ENCODE measurements around the gene MYO1A. TPM values are rescaled to one million over a fixed set of nuclear protein-coding genes. Genes with fewer than 3 reads are reported as not detected.
A peak's percentile ranks its signal among the peaks of the same experiment; 100 is the strongest.

Gene MYO1A
- polyA plus RNA-seq, 1 of the 3 experiments (the other 2 are of a cell fraction): not detected

DNA sequence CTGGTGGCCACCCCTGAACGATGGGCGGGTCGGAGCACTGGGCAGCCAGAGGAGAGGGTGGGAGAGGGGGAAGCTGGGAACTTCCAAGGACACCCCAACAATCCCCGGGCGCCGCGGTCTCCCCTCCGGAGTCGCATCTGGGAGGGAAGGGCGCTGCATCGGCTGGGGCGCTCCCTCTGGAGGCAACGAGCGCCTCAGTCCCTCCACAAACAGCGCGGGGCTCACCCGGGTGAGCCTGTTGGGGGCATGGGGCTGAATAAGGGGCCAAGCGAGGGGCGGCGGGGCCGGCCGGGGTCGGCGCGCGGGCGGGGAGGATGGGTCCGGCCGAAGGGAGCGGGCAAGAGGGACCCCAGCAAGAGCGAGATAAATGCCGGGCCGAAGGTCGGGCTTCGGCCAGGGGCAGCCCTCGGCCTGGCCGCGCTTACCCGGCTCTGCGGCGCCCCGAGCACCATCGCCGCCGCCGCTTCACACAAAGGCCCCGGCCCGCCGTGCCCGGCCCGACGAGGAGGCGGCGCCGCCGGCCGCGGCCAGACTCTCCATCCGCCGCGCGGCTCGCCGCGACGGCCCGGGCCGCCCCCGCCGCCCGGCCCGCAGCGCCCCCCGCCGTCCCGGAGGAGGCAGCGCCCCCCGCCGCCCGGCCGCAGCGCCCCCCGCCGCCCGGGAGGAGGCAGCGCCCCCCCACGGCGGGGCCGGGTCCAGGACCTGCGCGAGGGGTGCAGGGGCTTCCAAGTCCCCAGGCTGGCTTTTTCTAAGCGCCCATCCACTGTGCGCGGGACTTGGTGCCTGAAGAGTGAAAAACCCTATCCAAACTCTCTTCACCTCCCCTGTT is 43.7 kb downstream of the MYO1A start, which contains the start of gene ZBTB39 (continued):
- no peak for TF ChIP-seq TEAD4 (IDR thresholded peaks at IDR 0.05; ENCODE audit: borderline replicate concordance, insufficient read depth)
- no peak for TF ChIP-seq RXRA (IDR thresholded peaks at IDR 0.05; ENCODE audit: borderline replicate concordance, low read depth)
- TF ChIP-seq ELF1 (IDR thresholded peaks at IDR 0.05): no peak
- TF ChIP-seq YY1 (IDR thresholded peaks at IDR 0.05; ENCODE audit: low read depth): no peak
- TF ChIP-seq GABPA (IDR thresholded peaks at IDR 0.05; ENCODE audit: low read depth): peak; percentile 26; the same call in 1 of the 2 replicates
- no peak for TF ChIP-seq FOXJ3 (CRISPR knock-in tag; IDR thresholded peaks at IDR 0.05)
- TF ChIP-seq, protein P1, sequence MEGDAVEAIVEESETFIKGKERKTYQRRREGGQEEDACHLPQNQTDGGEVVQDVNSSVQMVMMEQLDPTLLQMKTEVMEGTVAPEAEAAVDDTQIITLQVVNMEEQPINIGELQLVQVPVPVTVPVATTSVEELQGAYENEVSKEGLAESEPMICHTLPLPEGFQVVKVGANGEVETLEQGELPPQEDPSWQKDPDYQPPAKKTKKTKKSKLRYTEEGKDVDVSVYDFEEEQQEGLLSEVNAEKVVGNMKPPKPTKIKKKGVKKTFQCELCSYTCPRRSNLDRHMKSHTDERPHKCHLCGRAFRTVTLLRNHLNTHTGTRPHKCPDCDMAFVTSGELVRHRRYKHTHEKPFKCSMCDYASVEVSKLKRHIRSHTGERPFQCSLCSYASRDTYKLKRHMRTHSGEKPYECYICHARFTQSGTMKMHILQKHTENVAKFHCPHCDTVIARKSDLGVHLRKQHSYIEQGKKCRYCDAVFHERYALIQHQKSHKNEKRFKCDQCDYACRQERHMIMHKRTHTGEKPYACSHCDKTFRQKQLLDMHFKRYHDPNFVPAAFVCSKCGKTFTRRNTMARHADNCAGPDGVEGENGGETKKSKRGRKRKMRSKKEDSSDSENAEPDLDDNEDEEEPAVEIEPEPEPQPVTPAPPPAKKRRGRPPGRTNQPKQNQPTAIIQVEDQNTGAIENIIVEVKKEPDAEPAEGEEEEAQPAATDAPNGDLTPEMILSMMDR (IDR thresholded peaks at IDR 0.05): peak; percentile 69
- TF ChIP-seq, protein P2, sequence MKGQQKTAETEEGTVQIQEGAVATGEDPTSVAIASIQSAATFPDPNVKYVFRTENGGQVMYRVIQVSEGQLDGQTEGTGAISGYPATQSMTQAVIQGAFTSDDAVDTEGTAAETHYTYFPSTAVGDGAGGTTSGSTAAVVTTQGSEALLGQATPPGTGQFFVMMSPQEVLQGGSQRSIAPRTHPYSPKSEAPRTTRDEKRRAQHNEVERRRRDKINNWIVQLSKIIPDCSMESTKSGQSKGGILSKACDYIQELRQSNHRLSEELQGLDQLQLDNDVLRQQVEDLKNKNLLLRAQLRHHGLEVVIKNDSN (IDR thresholded peaks at IDR 0.05; ENCODE audit: borderline replicate concordance, low read depth): no peak
- TF ChIP-seq CHD2 (IDR thresholded peaks at IDR 0.05; ENCODE audit: low read length, partially characterized antibody): no peak
- 0 out of 2 replicates have a peak, but pooled peaks have one; percentile 9 for TF ChIP-seq NRF1 (IDR thresholded peaks at IDR 0.05; ENCODE audit: low read depth, low read length)
- TF ChIP-seq NFIC (IDR thresholded peaks at IDR 0.05; ENCODE audit: borderline replicate concordance): no peak
- no peak for TF ChIP-seq SMC3 (IDR thresholded peaks at IDR 0.05; ENCODE audit: low read depth, low read length)
- peak; percentile 33; the same call in 1 of the 2 replicates for TF ChIP-seq TAF1 (IDR thresholded peaks at IDR 0.05; ENCODE audit: borderline replicate concordance, low read depth, low read length)
- TF ChIP-seq RAD21 (IDR thresholded peaks at IDR 0.05; ENCODE audit: low read length): no peak
- TF ChIP-seq MEF2A (IDR thresholded peaks at IDR 0.05; ENCODE audit: borderline replicate concordance, low read depth): no peak
- no peak for TF ChIP-seq EP300 (IDR thresholded peaks at IDR 0.05; ENCODE audit: borderline replicate concordance in 1 of 2, low read depth in 1 of 2, low read length in 1 of 2)
- 0 out of 2 replicates have a peak, but pooled peaks have one; percentile 49 for TF ChIP-seq FOXM1 (IDR thresholded peaks at IDR 0.05; ENCODE audit: low read depth)
- TF ChIP-seq FOSL2 (IDR thresholded peaks at IDR 0.05; ENCODE audit: borderline replicate concordance, low read depth): no peak

DNA sequence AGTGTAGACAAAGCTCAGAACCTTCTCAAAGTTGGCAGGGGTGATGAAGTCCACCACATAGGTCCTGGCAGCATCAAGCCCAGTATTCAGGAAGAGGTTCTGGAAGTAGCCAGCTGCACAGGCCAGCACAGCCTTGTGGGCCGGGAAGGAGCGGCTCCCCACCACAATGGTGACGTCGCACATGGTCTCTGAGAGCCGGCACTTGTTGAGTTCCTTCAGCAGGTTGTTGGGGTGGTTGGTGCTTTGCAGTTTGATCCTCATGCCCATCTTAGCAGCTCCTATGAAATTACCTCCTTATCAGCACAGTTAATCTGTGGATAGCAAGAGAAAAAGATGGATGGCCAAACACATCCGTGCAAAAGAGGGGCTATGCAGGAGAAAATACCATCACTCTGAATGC is 45.3 kb downstream of the MYO1A start:
- 86% methylated on average over 6 of the region's 6 CpGs for WGBS (ENCODE audit: low lambda C conversion rate)
- peak overlapping the region; percentile 94 for H3K4me2 ChIP-seq
- POLR2A ChIA-PET: interaction anchor here (1.2 kb wide), 1 partner anchor 374 kb away, joined by 3 read pairs; no protein-coding TSS in a partner anchor
- H3F3A ChIP-seq (replicated peaks; ENCODE audit: insufficient read depth): no peaks in the 10 kb centered on the region
- peaks cover 24 to 51% of the 10 kb centered on the region in 2 experiments for H3K36me3 ChIP-seq (replicated peaks in 1 of 2; ENCODE audit: control insufficient read depth in 1 of 2, insufficient read depth in 2 of 2, low read length in 1 of 2)
- no peaks in the 10 kb centered on the region for H3K27me3 ChIP-seq (ENCODE audit: insufficient read depth)
- peak overlapping the region in 1 of 2 experiments; percentile 100; a peak in 1 of 4 replicates for H3K4me3 ChIP-seq (ENCODE audit: low read depth in 2 of 2, low read length in 1 of 2)
- H3K9ac ChIP-seq: no peak overlapping the region
- no peak overlapping the region for H2AFZ ChIP-seq (ENCODE audit: low read depth)
- no peak overlapping the region for H3K27ac ChIP-seq (ENCODE audit: low read depth in 2 of 2, low read length in 1 of 2)
- CTCF ChIA-PET: interaction anchor here (0.8 to 15.0 kb wide), 14 partner anchors 15 to 459 kb away, joined by 3 to 257 read pairs (median 18); partner anchors contain the start of genes HSD17B6, MYO1A, STAT6 and TAC3
- no peak for DNase-seq
- no peaks in the 10 kb centered on the region for H3K9me3 ChIP-seq
- peaks cover 25% of the 10 kb centered on the region for H4K20me1 ChIP-seq (ENCODE audit: insufficient read depth)
- no peaks in the 10 kb centered on the region for H3K9me2 ChIP-seq
- H3K4me1 ChIP-seq (ENCODE audit: control insufficient read depth in 1 of 2, insufficient read depth in 2 of 2, low read depth in 1 of 2, low read length in 1 of 2): peaks cover 6 to 14% of the 10 kb centered on the region in 2 experiments; a peak in 3 of 4 replicates
- peaks cover 32% of the 10 kb centered on the region for H3K79me2 ChIP-seq (ENCODE audit: insufficient read depth)
- TF ChIP-seq RFX5 (IDR thresholded peaks at IDR 0.05; ENCODE audit: low read length): no peak
- TF ChIP-seq NRF1 (IDR thresholded peaks at IDR 0.05; ENCODE audit: low read depth, low read length): no peak
- TF ChIP-seq RAD21 (IDR thresholded peaks at IDR 0.05; ENCODE audit: low read length): no peak
- TF ChIP-seq, protein P3, sequence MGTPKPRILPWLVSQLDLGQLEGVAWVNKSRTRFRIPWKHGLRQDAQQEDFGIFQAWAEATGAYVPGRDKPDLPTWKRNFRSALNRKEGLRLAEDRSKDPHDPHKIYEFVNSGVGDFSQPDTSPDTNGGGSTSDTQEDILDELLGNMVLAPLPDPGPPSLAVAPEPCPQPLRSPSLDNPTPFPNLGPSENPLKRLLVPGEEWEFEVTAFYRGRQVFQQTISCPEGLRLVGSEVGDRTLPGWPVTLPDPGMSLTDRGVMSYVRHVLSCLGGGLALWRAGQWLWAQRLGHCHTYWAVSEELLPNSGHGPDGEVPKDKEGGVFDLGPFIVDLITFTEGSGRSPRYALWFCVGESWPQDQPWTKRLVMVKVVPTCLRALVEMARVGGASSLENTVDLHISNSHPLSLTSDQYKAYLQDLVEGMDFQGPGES (IDR thresholded peaks at IDR 0.05; ENCODE audit: low read depth, low read length): no peak
- no peak for TF ChIP-seq POLR2AphosphoS5 (IDR thresholded peaks at IDR 0.05; ENCODE audit: low read depth, low read length)
- no peak for TF ChIP-seq CHD2 (IDR thresholded peaks at IDR 0.05; ENCODE audit: low read length, partially characterized antibody)
- TF ChIP-seq, protein P1 (IDR thresholded peaks at IDR 0.05): no peak
- TF ChIP-seq MXI1 (IDR thresholded peaks at IDR 0.05; ENCODE audit: low read depth, low read length): no peak
- TF ChIP-seq FOXM1 (IDR thresholded peaks at IDR 0.05; ENCODE audit: low read depth): no peak
- TF ChIP-seq MEF2A (IDR thresholded peaks at IDR 0.05; ENCODE audit: borderline replicate concordance, low read depth): no peak
- TF ChIP-seq SMC3 (IDR thresholded peaks at IDR 0.05; ENCODE audit: low read depth, low read length): no peak
- TF ChIP-seq TEAD4 (IDR thresholded peaks at IDR 0.05; ENCODE audit: borderline replicate concordance, insufficient read depth): no peak
- TF ChIP-seq, protein P4, sequence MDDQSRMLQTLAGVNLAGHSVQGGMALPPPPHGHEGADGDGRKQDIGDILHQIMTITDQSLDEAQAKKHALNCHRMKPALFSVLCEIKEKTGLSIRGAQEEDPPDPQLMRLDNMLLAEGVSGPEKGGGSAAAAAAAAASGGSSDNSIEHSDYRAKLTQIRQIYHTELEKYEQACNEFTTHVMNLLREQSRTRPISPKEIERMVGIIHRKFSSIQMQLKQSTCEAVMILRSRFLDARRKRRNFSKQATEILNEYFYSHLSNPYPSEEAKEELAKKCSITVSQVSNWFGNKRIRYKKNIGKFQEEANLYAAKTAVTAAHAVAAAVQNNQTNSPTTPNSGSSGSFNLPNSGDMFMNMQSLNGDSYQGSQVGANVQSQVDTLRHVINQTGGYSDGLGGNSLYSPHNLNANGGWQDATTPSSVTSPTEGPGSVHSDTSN (IDR thresholded peaks at IDR 0.05): no peak

Measured in SK-N-SH (cell line).